ENCODE data around the gene FHOD3. TPM values are rescaled to one million over a fixed set of nuclear protein-coding genes. Genes with fewer than 3 reads are reported as not detected.

The FHOD3 gene
- total and polyA plus RNA-seq, 2 experiments from 2014 or later, result 2.7 to 8.7 TPM

GRCh38 chr18:36264283-36264682, 33.2 kb upstream of the FHOD3 start:
- H3K4me3 ChIP-seq, result no peak overlapping the region
- no peaks in the 10 kb centered on the region for H3K9me2 ChIP-seq (ENCODE audit: insufficient read depth)
- H3K4me3 Mint-ChIP-seq, result no peak overlapping the region
- no peak overlapping the region for H3K4me2 ChIP-seq
- no peaks in the 10 kb centered on the region for H3K36me3 ChIP-seq (ENCODE audit: insufficient read depth)
- H3K27ac Mint-ChIP-seq, result no peak overlapping the region
- ATAC-seq (no peak; the same call in 2 of the 3 replicates), DNase-seq (ENCODE audit: low spot score) (no peak)
- 0 out of 2 replicates have a peak, but pooled peaks cover 3% of the 10 kb centered on the region for H4K20me1 ChIP-seq (replicated peaks; ENCODE audit: insufficient read depth)
- H3K36me3 Mint-ChIP-seq (ENCODE audit: low read depth), result peaks cover 3% of the 10 kb centered on the region; the same call in 1 of the 3 replicates
- 0 out of 2 replicates have a peak overlapping the region, but pooled peaks have one; percentile 19 for H3K27ac ChIP-seq (ENCODE audit: low read depth)
- no peaks in the 10 kb centered on the region for H3F3A ChIP-seq (replicated peaks; ENCODE audit: low read depth)
- H3K27me3 ChIP-seq (ENCODE audit: insufficient read depth), result no peaks in the 10 kb centered on the region
- peaks cover 2% of the 10 kb centered on the region for H3K27me3 Mint-ChIP-seq (ENCODE audit: insufficient read depth, low read depth, poor library complexity)
- no peak overlapping the region for H2AFZ ChIP-seq
- TF ChIP-seq REST (IDR thresholded peaks at IDR 0.05; ENCODE audit: unreplicated experiment) (no peak), ZNF462 (CRISPR knock-in tag; IDR thresholded peaks at IDR 0.05) (no peak), EZH2 (IDR thresholded peaks at IDR 0.05; ENCODE audit: low read depth, unreplicated experiment) (no peak), CTCF (conservative IDR thresholded peaks at IDR 0.05; ENCODE audit: low read depth in 2 of 2) (no peak), ZNF114 (CRISPR knock-in tag; IDR thresholded peaks at IDR 0.05) (no peak), POLR2AphosphoS5 (IDR thresholded peaks at IDR 0.05; ENCODE audit: low read depth) (no peak), ETS1 (IDR thresholded peaks at IDR 0.05) (no peak), STAT1 (IDR thresholded peaks at IDR 0.05; ENCODE audit: unreplicated experiment) (no peak), ZNF331 (CRISPR knock-in tag; IDR thresholded peaks at IDR 0.05; ENCODE audit: low read depth) (no peak), JUNB (IDR thresholded peaks at IDR 0.05; ENCODE audit: unreplicated experiment) (no peak), CREB1 (CRISPR knock-in tag; IDR thresholded peaks at IDR 0.05; ENCODE audit: low read depth) (no peak), EZH2phosphoT487 (IDR thresholded peaks at IDR 0.05; ENCODE audit: unreplicated experiment) (no peak), NANOG (IDR thresholded peaks at IDR 0.05; ENCODE audit: borderline replicate concordance) (no peak)
- peaks cover 20% of the 10 kb centered on the region for H3K4me1 Mint-ChIP-seq
- no peaks in the 10 kb centered on the region for H3K9me3 Mint-ChIP-seq
- no peaks in the 10 kb centered on the region; the same call in 1 of the 2 replicates for H3K4me1 ChIP-seq (ENCODE audit: insufficient read depth)
- no peaks in the 10 kb centered on the region for H3K79me2 ChIP-seq (replicated peaks; ENCODE audit: insufficient read depth)
